SK-N-SH treated with all-trans-retinoic acid at 6 μM for 48 hours (cell line): ENCODE measurements around the gene CHRNG.

Experiments
- ATAC-seq: fragments of 200-7000 bp; cut with Tn5 transposase; 3 replicates; pipeline ENCODE4 v1.9.1; 2020; ENCODE audit warnings: mild to moderate bottlenecking, moderate library complexity
- ARNTL ChIP-seq: fragments of 450-650 bp; formaldehyde crosslinking; IDR thresholded peaks from 2 replicates; pipeline ENCODE4 v1.5.0; 2020; ENCODE audit warnings: low read depth, mild to moderate bottlenecking, moderate library complexity, borderline replicate concordance
- BACH2 ChIP-seq: fragments of 250-450 bp; sonication (Bioruptor Pico); IDR thresholded peaks from 2 replicates; pipeline ENCODE4 v1.9.0; 2021; ENCODE audit warnings: mild to moderate bottlenecking, borderline replicate concordance
- CREB5 ChIP-seq: fragments of 250-450 bp; sonication (Bioruptor Pico); IDR thresholded peaks from 2 replicates; pipeline ENCODE4 v1.5.1; 2020; ENCODE audit warnings: low read depth, mild to moderate bottlenecking, moderate library complexity
- CSDC2 ChIP-seq: fragments of 250-450 bp; sonication (Bioruptor Pico); IDR thresholded peaks from 2 replicates; pipeline ENCODE4 v1.5.0; 2020; ENCODE audit warnings: mild to moderate bottlenecking, moderate library complexity
- CSRNP3 ChIP-seq: fragments of 250-450 bp; sonication (Bioruptor Pico); IDR thresholded peaks from 2 replicates; pipeline ENCODE4 v1.5.1; 2021; ENCODE audit warnings: mild to moderate bottlenecking, moderate library complexity
- ESRRG ChIP-seq: fragments of 250-450 bp; sonication (Bioruptor Pico); IDR thresholded peaks from 2 replicates; pipeline ENCODE4 v1.6.1; 2021; ENCODE audit warnings: mild to moderate bottlenecking
- GLIS3 ChIP-seq: fragments of 250-450 bp; sonication (Bioruptor Pico); IDR thresholded peaks from 2 replicates; pipeline ENCODE4 v1.5.0; 2020; ENCODE audit warnings: mild to moderate bottlenecking, moderate library complexity
- ISL1 ChIP-seq: fragments of 250-450 bp; sonication (Bioruptor Pico); IDR thresholded peaks from 2 replicates; pipeline ENCODE4 v2.1.2; 2022; ENCODE audit warnings: mild to moderate bottlenecking, moderate library complexity
- PATZ1 ChIP-seq: fragments of 250-450 bp; sonication (Bioruptor Pico); IDR thresholded peaks from 2 replicates; pipeline ENCODE4 v1.8.0; 2020; ENCODE audit warnings: mild to moderate bottlenecking, moderate library complexity, borderline replicate concordance
- POU6F1 ChIP-seq: fragments of 250-450 bp; sonication (Bioruptor Pico); IDR thresholded peaks from 2 replicates; pipeline ENCODE4 v1.8.0; 2021; ENCODE audit warnings: low read depth, mild to moderate bottlenecking, moderate library complexity, borderline replicate concordance
- PPARA ChIP-seq: fragments of 250-450 bp; sonication (Bioruptor Pico); IDR thresholded peaks from 2 replicates; pipeline ENCODE4 v1.5.0; 2020; ENCODE audit warnings: mild to moderate bottlenecking, borderline replicate concordance
- RARB ChIP-seq: fragments of 250-450 bp; sonication (Bioruptor Pico); IDR thresholded peaks from 2 replicates; pipeline ENCODE4 v1.8.0; 2021; ENCODE audit warnings: mild to moderate bottlenecking, moderate library complexity
- SNAI2 ChIP-seq: fragments of 250-450 bp; sonication (Bioruptor Pico); IDR thresholded peaks from 2 replicates; pipeline ENCODE4 v1.5.0; 2020; ENCODE audit warnings: mild to moderate bottlenecking, moderate library complexity
- TCF4 ChIP-seq: fragments of 250-450 bp; sonication (Bioruptor Pico); IDR thresholded peaks from 2 replicates; pipeline ENCODE4 v1.8.0; 2021; ENCODE audit warnings: mild to moderate bottlenecking, moderate library complexity, borderline replicate concordance
- TOX ChIP-seq: fragments of 250-450 bp; sonication (Bioruptor Pico); IDR thresholded peaks from 2 replicates; pipeline ENCODE4 v1.8.0; 2021; ENCODE audit warnings: mild to moderate bottlenecking, moderate library complexity, borderline replicate concordance
- TSHZ2 ChIP-seq: fragments of 250-450 bp; sonication (Bioruptor Pico); IDR thresholded peaks from 2 replicates; pipeline ENCODE4 v1.5.0; 2020; ENCODE audit warnings: mild to moderate bottlenecking, moderate library complexity
- ZC3H10 ChIP-seq: fragments of 250-450 bp; sonication (Bioruptor Pico); IDR thresholded peaks from 2 replicates; pipeline ENCODE4 v1.5.1; 2021; ENCODE audit warnings: mild to moderate bottlenecking, moderate library complexity
- ZFP3 ChIP-seq: fragments of 250-450 bp; sonication (Bioruptor Pico); IDR thresholded peaks from 2 replicates; pipeline ENCODE4 v1.5.0; 2020; ENCODE audit warnings: mild to moderate bottlenecking, moderate library complexity
- ZFP30 ChIP-seq: fragments of 450-650 bp; formaldehyde crosslinking; IDR thresholded peaks from 2 replicates; pipeline ENCODE4 v1.5.0; 2022; ENCODE audit warnings: mild to moderate bottlenecking, moderate library complexity
- ZNF565 ChIP-seq: fragments of 450-650 bp; formaldehyde crosslinking; conservative IDR thresholded peaks from 2 replicates; pipeline ENCODE4 v1.5.0; 2020; ENCODE audit warnings: low read depth, mild to moderate bottlenecking, moderate library complexity
- ZNF70 ChIP-seq: fragments of 450-650 bp; formaldehyde crosslinking; IDR thresholded peaks from 2 replicates; pipeline ENCODE4 v1.5.0; 2020; ENCODE audit warnings: mild to moderate bottlenecking, moderate library complexity
- ZNF8 ChIP-seq: fragments of 450-650 bp; formaldehyde crosslinking; IDR thresholded peaks from 2 replicates; pipeline ENCODE4 v1.5.0; 2020; ENCODE audit warnings: mild to moderate bottlenecking, moderate library complexity

CHRNG gene

GRCh38 chr2:232575404-232575746 lies 35.9 kb downstream of the CHRNG start:
- TF ChIP-seq ISL1 (CRISPR knock-in tag): no peak
- no peak for TF ChIP-seq ZNF70 (CRISPR knock-in tag)
- TF ChIP-seq CSRNP3 (CRISPR knock-in tag): no peak
- no peak for TF ChIP-seq ZFP3 (CRISPR knock-in tag)
- no peak for TF ChIP-seq CSDC2 (CRISPR knock-in tag)
- TF ChIP-seq SNAI2 (CRISPR knock-in tag): no peak
- TF ChIP-seq GLIS3 (CRISPR knock-in tag): no peak
- no peak for TF ChIP-seq TSHZ2 (CRISPR knock-in tag)
- TF ChIP-seq ZC3H10 (CRISPR knock-in tag): no peak
- no peak for TF ChIP-seq CREB5 (CRISPR knock-in tag)
- TF ChIP-seq ZFP30 (CRISPR knock-in tag): no peak
- no peak for TF ChIP-seq POU6F1
- no peak for TF ChIP-seq ESRRG
- no peak for ATAC-seq

- TF ChIP-seq ZNF70 (CRISPR knock-in tag): no peak
- TF ChIP-seq ZFP3 (CRISPR knock-in tag): no peak
- no peak for TF ChIP-seq CSRNP3 (CRISPR knock-in tag)
- no peak for TF ChIP-seq TCF4
- no peak for TF ChIP-seq ESRRG
- TF ChIP-seq GLIS3 (CRISPR knock-in tag): no peak
- TF ChIP-seq TOX (CRISPR knock-in tag): no peak
- no peak for TF ChIP-seq CREB5 (CRISPR knock-in tag)
- no peak for TF ChIP-seq ZNF565 (CRISPR knock-in tag)
- TF ChIP-seq ZC3H10 (CRISPR knock-in tag): no peak
- no peak for TF ChIP-seq ARNTL (CRISPR knock-in tag)
- no peak for ATAC-seq
Measured at GRCh38 chr2:232576995-232577394, 37.5 kb downstream of the CHRNG start.

- ATAC-seq: no peak
- TF ChIP-seq TCF4 (no peak), TOX (CRISPR knock-in tag) (no peak), PPARA (CRISPR knock-in tag) (no peak), ZC3H10 (CRISPR knock-in tag) (no peak), TSHZ2 (CRISPR knock-in tag) (no peak), ZFP30 (CRISPR knock-in tag) (no peak), ESRRG (no peak), GLIS3 (CRISPR knock-in tag) (no peak), ZNF70 (CRISPR knock-in tag) (no peak), RARB (no peak), BACH2 (CRISPR knock-in tag) (no peak), PATZ1 (no peak), ZNF8 (CRISPR knock-in tag) (no peak)
Measured at GRCh38 chr2:232577841-232578240, 38.3 kb downstream of the CHRNG start.
